SK-N-DZ (cell line): ENCODE data around the gene DLAT.
"Not testable (repeated sequence)": the region's sequence is repeated elsewhere in the genome, so short reads cannot be mapped to it uniquely, and the experiment has no call there.

ENCODE experiments used
- DNase-seq: peaks from one replicate; pipeline ENCODE4 v3.0.0-alpha.2; 2015; ENCODE audit warnings: low spot score

DLAT gene

GRCh38 chr11:112005422-112006094, 19.6 kb upstream of the DLAT start:
- no peak for DNase-seq

- not testable (repeated sequence) for DNase-seq
Observed at GRCh38 chr11:112006095-112006441, 19.1 kb upstream of the DLAT start.

DNA sequence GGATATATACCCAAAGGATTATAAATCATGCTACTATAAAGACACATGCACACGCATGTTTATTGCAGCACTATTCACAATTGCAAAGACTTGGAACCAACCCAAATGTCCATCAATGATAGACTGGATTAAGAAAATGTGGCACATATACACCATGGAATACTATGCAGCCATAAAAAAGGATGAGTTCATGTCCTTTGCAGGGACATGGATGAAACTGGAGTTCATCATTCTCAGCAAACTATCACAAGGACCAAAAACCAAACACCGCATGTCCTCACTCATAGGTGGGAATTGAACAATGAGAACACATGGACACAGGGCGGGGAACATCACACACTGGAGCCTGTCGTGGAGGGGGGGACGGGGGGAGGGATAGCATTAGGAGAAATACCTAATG, 13.8 kb upstream of the DLAT start:
- DNase-seq: not testable (repeated sequence)

DNA sequence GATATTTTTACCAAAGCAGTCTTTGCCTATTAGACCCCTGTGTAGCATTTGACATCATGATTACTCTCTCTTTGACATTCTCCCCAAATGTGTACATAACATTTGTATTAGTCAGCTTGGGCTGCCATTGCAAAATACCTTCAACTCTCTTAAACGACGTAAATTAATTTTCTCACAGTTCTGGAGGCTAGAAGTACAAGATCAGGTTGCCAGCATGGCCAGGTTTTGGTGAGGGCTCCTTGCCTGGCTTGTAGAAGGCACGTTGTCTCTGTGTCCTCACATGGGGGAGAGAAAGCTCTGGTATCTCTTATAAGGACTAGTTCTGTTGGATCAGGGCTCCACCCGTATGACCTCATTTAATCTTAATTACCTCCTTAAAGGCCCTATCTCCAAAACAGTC, 12.3 kb upstream of the DLAT start:
- no peak for DNase-seq

GRCh38 chr11:112013497-112014164, 11.6 kb upstream of the DLAT start:
- no peak for DNase-seq

DNA sequence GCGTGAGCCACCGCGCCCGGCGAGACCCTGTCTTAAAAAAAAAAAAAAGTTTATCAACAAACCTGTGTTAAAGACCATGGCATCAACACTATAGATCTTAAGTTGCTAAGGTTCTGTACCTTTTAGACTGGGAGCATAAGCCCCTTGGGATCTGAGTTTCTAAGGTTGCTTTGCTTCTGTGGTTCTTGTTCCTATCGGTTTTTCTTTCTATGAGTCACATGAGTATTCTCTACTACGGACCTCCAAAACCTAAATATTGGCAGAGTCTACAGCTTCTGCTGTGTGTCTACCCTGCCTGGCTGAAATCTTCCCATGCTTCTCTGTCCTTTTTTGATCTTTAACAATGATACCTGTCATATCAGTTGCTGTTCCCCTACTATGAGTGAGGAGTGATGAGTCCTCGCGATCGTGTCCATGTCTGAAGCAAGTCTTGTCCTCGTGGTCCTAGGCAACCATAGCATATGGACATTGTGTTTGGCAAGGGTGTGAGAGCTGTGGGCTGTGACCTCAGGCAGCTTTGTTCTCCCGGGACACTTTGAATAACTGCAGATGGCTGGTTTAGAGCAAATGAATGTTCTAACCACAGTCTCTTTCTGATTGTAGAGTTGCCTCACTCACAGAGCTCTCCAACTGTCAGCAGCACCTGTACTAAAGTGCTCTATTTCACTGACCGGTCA, 9.0 kb upstream of the DLAT start:
- no peak for DNase-seq

- no peak for DNase-seq
Observed at GRCh38 chr11:112016765-112017376, 8.3 kb upstream of the DLAT start.

GRCh38 chr11:112017538-112017937, 7.7 kb upstream of the DLAT start:
- no peak for DNase-seq

DNA sequence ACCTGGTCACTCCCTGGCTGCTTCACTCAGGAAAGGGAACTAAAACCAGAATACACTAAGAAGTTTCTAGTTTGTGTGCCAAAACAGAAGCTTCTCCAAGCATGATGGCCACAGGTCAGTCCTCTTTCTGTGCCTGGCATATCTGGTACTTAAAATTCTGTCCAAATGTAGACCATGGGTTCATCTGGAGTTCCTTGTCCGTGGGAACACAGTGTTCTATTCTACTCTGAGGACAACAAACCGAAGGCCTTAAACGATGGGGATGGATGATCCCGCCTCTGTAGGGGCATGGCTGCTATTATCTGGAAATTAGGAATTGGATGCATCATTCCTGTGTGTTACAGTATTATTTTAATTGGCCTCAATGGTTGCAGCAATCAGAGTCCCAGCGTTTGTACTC, 6.1 kb upstream of the DLAT start:
- DNase-seq: no peak

DNA sequence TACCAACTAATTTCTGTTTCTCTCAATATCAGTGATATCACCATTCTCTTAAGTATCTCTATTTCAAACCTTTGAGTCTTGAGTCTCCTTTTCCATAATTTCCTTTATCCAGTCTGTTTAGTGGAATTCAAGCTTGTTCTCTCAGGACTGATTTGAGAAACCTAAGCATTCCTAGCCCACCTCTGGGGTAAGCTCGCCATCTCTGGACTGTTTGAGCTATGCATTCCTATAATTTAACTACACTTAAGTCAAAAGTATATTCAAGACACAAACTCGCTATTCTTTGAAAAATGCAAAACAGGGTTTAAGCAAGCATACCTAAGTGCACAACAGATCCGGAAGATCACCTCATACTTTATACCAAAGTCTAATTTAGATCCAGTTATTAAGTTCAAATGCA, 2.1 kb upstream of the DLAT start:
- DNase-seq: no peak

DNA sequence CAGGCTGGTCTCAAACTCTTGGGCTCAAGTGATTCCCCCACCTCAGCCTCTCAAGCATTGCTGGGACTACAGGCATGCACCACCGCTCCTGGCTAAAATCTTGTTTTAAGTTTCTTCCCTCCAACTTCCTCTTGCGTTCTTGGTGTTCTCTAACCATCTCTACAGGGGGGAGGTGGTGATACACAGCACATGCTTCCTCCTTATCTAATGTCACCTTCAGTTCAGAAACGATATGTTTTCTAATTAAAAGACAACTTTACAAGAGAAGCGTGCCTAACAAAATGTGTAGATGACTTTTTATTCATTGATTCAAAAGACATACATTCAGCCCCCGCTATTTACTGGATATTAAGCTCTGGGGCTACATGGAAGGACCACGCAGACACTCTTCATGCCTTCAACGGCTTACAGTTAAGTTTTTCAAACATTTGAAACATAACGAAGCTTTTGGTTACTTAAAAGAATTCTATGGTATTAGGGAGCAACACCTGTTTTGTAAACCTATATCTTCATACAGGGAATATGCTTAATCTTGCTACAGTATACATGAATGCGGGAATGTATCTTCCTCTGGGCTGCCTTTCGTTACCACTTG, 933 bp upstream of the DLAT start:
- no peak for DNase-seq

DNA sequence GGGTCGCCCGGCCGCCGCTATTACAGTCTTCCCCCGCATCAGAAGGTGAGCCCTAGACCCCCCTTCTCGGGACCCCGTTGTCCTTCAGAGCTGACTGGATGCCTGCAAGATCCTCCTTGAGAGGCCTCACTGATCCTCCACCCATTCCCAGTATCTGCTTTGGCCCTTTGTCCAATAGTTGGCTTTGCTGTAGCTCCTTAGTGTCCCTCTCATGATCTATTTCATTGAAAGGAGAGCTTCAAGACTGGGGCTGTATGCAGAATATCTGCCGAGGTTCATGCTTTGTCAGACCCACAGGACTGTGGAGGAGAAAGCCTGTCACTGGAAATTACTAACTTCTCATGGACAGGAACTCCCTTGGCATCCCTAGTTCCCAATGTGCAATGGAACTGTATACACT, 499 bp downstream of the DLAT start:
- peak; percentile 1 for DNase-seq

DNA sequence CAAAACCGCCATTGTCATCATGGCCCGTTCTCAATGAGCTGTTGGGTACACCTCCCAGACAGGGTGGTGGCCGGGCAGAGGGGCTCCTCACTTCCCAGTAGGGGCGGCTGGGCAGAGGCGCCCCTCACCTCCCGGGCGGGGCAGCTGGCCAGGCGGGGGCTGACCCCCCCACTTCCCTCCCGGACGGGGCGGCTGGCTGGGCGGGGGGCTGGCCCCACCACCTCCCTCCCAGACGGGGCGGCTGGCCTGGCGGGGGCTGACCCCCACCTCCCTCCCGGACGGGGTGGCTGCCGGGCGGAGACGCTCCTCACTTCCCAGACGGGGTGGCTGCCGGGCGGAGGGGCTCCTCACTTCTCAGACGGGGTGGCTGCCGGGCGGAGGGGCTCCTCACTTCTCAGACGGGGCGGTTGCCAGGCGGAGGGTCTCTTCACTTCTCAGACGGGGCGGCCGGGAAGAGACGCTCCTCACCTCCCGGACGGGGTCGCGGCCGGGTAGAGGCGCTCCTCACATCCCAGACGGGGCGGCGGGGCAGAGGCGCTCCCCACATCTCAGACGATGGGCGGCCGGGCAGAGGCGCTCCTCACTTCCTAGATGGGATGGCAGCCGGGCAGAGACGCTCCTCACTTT, 1.7 kb downstream of the DLAT start:
- not testable (repeated sequence) for DNase-seq

- DNase-seq: no peak
Observed at GRCh38 chr11:112029460-112029859, 4.3 kb downstream of the DLAT start.

GRCh38 chr11:112033902-112034301, 8.7 kb downstream of the DLAT start:
- DNase-seq: no peak

DNA sequence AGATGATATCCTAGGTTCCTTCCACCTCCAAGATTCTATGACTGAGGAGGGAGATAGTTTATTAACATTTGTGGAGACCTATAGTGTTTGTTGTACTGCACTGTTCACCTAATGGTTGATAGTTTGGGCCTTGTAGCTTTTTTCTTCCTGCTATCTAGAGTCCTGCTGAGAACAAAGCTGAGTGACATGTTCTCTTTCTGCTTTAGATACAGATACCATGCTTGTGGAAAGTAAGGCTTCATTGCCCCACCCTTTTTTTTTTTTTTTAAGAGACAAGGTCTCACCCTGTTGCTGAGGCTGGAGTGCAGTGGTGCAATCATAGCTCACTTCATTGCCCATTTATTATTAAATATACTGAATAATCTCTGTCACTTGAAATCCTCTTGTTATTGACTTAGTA, 12.3 kb downstream of the DLAT start:
- DNase-seq: no peak

DNA sequence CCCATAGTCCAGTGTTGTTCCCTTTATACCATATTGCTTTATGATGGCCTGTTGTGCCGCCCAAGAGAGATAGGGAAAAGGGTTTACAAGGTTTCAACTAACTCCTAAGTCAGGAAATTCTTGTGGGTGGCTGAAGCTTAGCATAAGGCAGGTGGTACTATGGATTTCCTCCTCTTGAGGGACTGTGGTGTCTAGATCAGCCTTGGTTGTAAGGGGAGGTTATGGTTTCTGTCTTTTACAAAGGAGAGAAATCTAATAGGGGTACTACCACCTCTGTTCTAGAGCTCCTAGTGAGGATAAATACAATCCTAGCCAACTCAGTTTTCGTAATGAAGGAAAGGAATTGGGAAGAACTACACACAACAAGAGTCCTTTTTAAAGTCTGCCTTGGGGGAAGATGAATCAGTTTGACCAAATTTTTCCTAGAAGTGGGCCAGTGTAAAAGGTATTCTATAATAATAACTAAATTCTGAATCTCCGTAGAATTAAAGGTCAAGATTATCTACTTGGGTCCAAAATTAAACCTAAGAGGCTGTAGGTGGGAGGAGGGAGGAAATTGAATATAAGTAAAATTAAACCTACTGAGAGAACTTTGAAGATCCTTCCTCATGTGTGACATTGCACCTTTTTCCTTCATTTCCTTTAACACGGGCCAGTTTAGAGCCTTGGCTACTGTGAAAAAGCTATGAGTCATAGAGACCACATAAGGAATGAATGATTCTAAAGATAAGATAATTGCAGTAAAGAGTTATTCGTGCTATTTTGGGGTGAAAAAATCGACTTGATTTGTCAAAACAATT, 17.2 kb downstream of the DLAT start:
- no peak for DNase-seq

GRCh38 chr11:112042961-112043304, 17.7 kb downstream of the DLAT start:
- no peak for DNase-seq

DNA sequence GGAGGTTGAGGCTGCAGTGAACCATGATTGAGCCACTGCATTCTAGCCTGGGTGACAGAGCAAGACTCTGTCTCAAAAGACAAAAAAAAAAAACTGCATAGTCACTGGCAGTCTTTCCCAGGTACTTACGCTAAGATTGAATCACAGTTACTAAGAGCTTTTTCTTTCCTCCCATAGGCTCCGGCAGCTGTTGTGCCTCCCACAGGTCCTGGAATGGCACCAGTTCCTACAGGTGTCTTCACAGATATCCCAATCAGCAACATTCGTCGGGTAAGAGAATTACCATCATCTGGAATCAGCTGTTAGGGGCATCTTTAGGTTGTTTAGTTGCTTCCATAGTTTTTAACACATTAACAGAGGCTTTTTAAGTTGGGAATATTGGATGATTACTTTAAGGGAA, 19.8 kb downstream of the DLAT start:
- no peak for DNase-seq

- not testable (repeated sequence) for DNase-seq
Observed at GRCh38 chr11:112046647-112047046, 21.4 kb downstream of the DLAT start.

DNA sequence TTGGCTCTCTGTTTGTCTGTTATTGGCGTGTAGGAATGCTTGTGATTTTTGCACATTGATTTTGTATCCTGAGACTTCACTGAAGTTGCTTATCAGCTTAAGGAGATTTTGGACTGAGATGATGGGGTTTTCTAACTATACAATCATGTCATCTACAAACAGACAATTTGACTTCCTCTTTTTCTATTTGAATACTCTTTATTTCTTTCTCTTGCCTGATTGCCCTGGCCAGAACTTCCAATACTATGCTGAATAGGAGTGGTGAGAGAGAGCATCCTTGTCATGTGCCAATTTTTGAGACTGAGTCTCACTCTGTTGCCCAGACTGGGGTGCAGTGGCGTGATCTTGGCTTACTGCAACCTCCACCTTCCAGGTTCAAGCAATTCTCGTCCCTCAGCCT, 23.0 kb downstream of the DLAT start:
- DNase-seq: not testable (repeated sequence)
